ENCODE measurements around the gene FAM187B.

DNA sequence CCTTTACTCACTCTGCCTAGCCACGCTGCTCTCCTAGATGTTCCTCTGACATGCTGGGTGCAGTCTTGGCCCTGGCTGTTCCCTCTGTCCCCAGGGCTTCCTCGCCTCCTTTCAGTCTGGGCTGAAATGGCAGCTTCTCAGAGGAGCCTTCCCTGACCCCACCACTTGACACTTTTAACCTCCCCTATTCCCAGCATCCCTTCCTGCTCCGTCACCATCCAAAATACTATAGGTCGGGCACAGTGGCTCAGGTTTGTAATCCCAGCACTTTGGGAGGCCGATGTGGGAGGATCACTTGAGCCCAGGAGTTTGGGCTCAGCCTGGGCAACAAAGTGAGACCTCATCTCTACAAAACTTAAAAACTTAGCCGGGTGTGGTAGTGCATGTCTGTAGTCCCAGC lies 2.6 kb downstream of the FAM187B start:
- TF ChIP-seq, protein P1, sequence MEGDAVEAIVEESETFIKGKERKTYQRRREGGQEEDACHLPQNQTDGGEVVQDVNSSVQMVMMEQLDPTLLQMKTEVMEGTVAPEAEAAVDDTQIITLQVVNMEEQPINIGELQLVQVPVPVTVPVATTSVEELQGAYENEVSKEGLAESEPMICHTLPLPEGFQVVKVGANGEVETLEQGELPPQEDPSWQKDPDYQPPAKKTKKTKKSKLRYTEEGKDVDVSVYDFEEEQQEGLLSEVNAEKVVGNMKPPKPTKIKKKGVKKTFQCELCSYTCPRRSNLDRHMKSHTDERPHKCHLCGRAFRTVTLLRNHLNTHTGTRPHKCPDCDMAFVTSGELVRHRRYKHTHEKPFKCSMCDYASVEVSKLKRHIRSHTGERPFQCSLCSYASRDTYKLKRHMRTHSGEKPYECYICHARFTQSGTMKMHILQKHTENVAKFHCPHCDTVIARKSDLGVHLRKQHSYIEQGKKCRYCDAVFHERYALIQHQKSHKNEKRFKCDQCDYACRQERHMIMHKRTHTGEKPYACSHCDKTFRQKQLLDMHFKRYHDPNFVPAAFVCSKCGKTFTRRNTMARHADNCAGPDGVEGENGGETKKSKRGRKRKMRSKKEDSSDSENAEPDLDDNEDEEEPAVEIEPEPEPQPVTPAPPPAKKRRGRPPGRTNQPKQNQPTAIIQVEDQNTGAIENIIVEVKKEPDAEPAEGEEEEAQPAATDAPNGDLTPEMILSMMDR (IDR thresholded peaks at IDR 0.05; ENCODE audit: poor library complexity): no peak
- TF ChIP-seq EZH2 (IDR thresholded peaks at IDR 0.05; ENCODE audit: borderline replicate concordance): no peak

All from hepatocyte (in vitro differentiated cells).